IMR-90 (cell line): Measurements from ENCODE around the gene MYH11. TPM values are rescaled to one million over a fixed set of nuclear protein-coding genes. Genes with fewer than 3 reads are reported as not detected.

ENCODE experiments used
- ATAC-seq: fragments of 200-7000 bp; cut with Tn5 transposase; 2 replicates; pipeline ENCODE4 v1.9.1; 2020; ENCODE audit warnings: low read depth, mild to moderate bottlenecking, moderate library complexity
- BruUV-seq: library from RNA; stranded (reverse); fragments of 400-500 nt; replicated peaks from 2 replicates; lab custom pipeline; 2021; lab: Mats Ljungman, UMichigan
- CTCF ChIA-PET: fragments of 300-600 bp; formaldehyde crosslinking; extraction: SDS; loops from one replicate; lab custom pipeline; 2021; ENCODE audit warnings: antibody characterized with exemption; lab: Yijun Ruan, JAX
- POLR2A ChIA-PET: fragments of 300-600 bp; sonication (Branson Sonifier 250); formaldehyde crosslinking; loops from one replicate; lab custom pipeline; 2022; ENCODE audit warnings: antibody characterized with exemption; ENCODE audit not compliant: unreplicated experiment; lab: Charles Lee
- DNase-seq: peaks from one replicate; pipeline ENCODE4 v3.0.0; 2013
- H2AFZ ChIP-seq: replicated peaks from 2 replicates; pipeline ENCODE3; 2013; ENCODE audit warnings: low read length, mild to moderate bottlenecking; ENCODE audit not compliant: poor library complexity
- H2AK5ac ChIP-seq: 2 replicates; pipeline ENCODE4 v1.6.1; 2013; ENCODE audit warnings: low read depth, low read length, inconsistent platforms
- H2AK9ac ChIP-seq: replicated peaks from 2 replicates; pipeline ENCODE3; 2013; ENCODE audit warnings: mild to moderate bottlenecking, low read depth, low read length, moderate library complexity; ENCODE audit not compliant: poor library complexity
- H2BK120ac ChIP-seq: 2 replicates; pipeline ENCODE4 v1.6.1; 2013; ENCODE audit warnings: low read depth, low read length, inconsistent platforms
- H2BK15ac ChIP-seq: 3 replicates; pipeline ENCODE4 v1.6.1; 2013; ENCODE audit warnings: low read depth, low read length, inconsistent platforms
- H2BK20ac ChIP-seq: 2 replicates; pipeline ENCODE4 v1.6.1; 2013; ENCODE audit warnings: low read depth, mild to moderate bottlenecking, inconsistent platforms, low read length, moderate library complexity
- H2BK5ac ChIP-seq: 2 replicates; pipeline ENCODE4 v1.6.1; 2013; ENCODE audit warnings: mild to moderate bottlenecking, low read depth, low read length, inconsistent platforms; ENCODE audit not compliant: poor library complexity, severe bottlenecking
- H3K14ac ChIP-seq: replicated peaks from 2 replicates; pipeline ENCODE4 v1.6.1; 2013; ENCODE audit warnings: low read depth, low read length, inconsistent platforms
- H3K18ac ChIP-seq: 2 replicates; pipeline ENCODE4 v1.6.1; 2013; ENCODE audit warnings: low read depth, low read length, control low read depth
- H3K23ac ChIP-seq: 2 replicates; pipeline ENCODE4 v1.6.1; 2013; ENCODE audit warnings: low read depth, low read length, inconsistent platforms
- H3K27ac ChIP-seq: 2 replicates; pipeline ENCODE4 v1.5.1; 2013; ENCODE audit warnings: mild to moderate bottlenecking, control low read depth, low read length; ENCODE audit not compliant: insufficient read depth
- H3K27me3 ChIP-seq: 2 replicates; pipeline ENCODE4 v1.6.1; 2013; ENCODE audit warnings: low read length; ENCODE audit not compliant: control insufficient read depth, insufficient read depth
- H3K36me3 ChIP-seq: 2 replicates; pipeline ENCODE4 v1.6.1; 2013; ENCODE audit warnings: low read length, mixed read lengths; ENCODE audit not compliant: control insufficient read depth, insufficient read depth
- H3K4ac ChIP-seq: 2 replicates; pipeline ENCODE4 v1.6.1; 2013; ENCODE audit warnings: low read depth, low read length, inconsistent platforms
- H3K4me1 ChIP-seq: 2 replicates; pipeline ENCODE4 v1.6.1; 2013; ENCODE audit warnings: low read length, mixed read lengths; ENCODE audit not compliant: control insufficient read depth, insufficient read depth
- H3K4me2 ChIP-seq: 2 replicates; pipeline ENCODE4 v1.6.1; 2013; ENCODE audit warnings: low read depth, mild to moderate bottlenecking, control low read depth, low read length, moderate library complexity
- H3K4me3 ChIP-seq: 2 replicates; pipeline ENCODE4 v1.5.1; 2013; ENCODE audit warnings: low read depth, mild to moderate bottlenecking, control low read depth, low read length, moderate library complexity; ENCODE audit not compliant: insufficient read depth
- H3K56ac ChIP-seq: 2 replicates; pipeline ENCODE4 v1.6.1; 2013; ENCODE audit warnings: low read length, inconsistent platforms; ENCODE audit not compliant: insufficient read depth; ENCODE audit errors: extremely low read depth
- H3K79me1 ChIP-seq, 2 experiments: 2 replicates each; pipeline ENCODE4 v1.6.1; 2013; ENCODE audit warnings: low read length in 2 of 2, inconsistent platforms in 1 of 2, low read depth in 1 of 2
- H3K9ac ChIP-seq: 2 replicates; pipeline ENCODE4 v1.6.1; 2013; ENCODE audit warnings: low read depth, low read length, control low read depth
- H3K9me1 ChIP-seq: 2 replicates; pipeline ENCODE4 v1.6.1; 2013; ENCODE audit warnings: low read length, inconsistent platforms; ENCODE audit not compliant: insufficient read depth
- H3K9me3 ChIP-seq: 2 replicates; pipeline ENCODE4 v1.6.1; 2013; ENCODE audit warnings: low read length; ENCODE audit not compliant: control insufficient read depth, insufficient read depth
- H4K20me1 ChIP-seq: 2 replicates; pipeline ENCODE4 v1.6.1; 2013; ENCODE audit warnings: low read length, inconsistent platforms; ENCODE audit not compliant: insufficient read depth
- H4K5ac ChIP-seq: 2 replicates; pipeline ENCODE4 v1.6.1; 2013; ENCODE audit warnings: mild to moderate bottlenecking, low read depth, low read length, control low read depth
- H4K8ac ChIP-seq, 2 experiments: 2 replicates each; pipeline ENCODE4 v1.6.1; 2013; ENCODE audit warnings: low read depth in 2 of 2, low read length in 2 of 2, control low read depth in 1 of 2, inconsistent platforms in 1 of 2
- H4K91ac ChIP-seq: 2 replicates; pipeline ENCODE4 v1.6.1; 2013; ENCODE audit warnings: low read depth, low read length, inconsistent platforms; ENCODE audit not compliant: insufficient read depth
- BHLHE40 ChIP-seq: fragments of 150-350 bp; IDR thresholded peaks from 2 replicates; pipeline ENCODE4 v1.6.1; 2016; ENCODE audit warnings: mild to moderate bottlenecking, low read depth, low read length
- CEBPB ChIP-seq: IDR thresholded peaks from 2 replicates; pipeline ENCODE4 v1.6.1; 2012; ENCODE audit warnings: low read depth, low read length, improper control_type of control experiment
- CHD1 ChIP-seq: IDR thresholded peaks from 2 replicates; pipeline ENCODE4 v1.6.1; 2012; ENCODE audit warnings: low read depth, low read length, improper control_type of control experiment
- FOS ChIP-seq: fragments of 150-350 bp; IDR thresholded peaks from 2 replicates; pipeline ENCODE4 v1.6.1; 2016; ENCODE audit warnings: low read depth, low read length
- MAFK ChIP-seq: IDR thresholded peaks from 2 replicates; pipeline ENCODE4 v1.6.1; 2012; ENCODE audit warnings: low read depth, low read length, improper control_type of control experiment
- MAZ ChIP-seq: IDR thresholded peaks from 2 replicates; pipeline ENCODE4 v1.6.1; 2012; ENCODE audit warnings: low read depth, mild to moderate bottlenecking, low read length, improper control_type of control experiment, moderate library complexity, borderline replicate concordance
- NFE2L2 ChIP-seq: fragments of 150-350 bp; IDR thresholded peaks from 2 replicates; pipeline ENCODE4 v1.6.1; 2016; ENCODE audit warnings: low read depth, mild to moderate bottlenecking, low read length
- RCOR1 ChIP-seq: IDR thresholded peaks from 2 replicates; pipeline ENCODE4 v1.6.1; 2012; ENCODE audit warnings: mild to moderate bottlenecking, low read length, improper control_type of control experiment; ENCODE audit not compliant: insufficient replicate concordance
- RFX5 ChIP-seq: IDR thresholded peaks from 2 replicates; pipeline ENCODE4 v1.8.0; 2012; ENCODE audit warnings: low read depth, mild to moderate bottlenecking, low read length, moderate library complexity
- WGBS, 2 experiments: methylation state at CpG; one replicate each; pipeline versions ENCODE4 v1.1.5 to v1.1.7; 2013; ENCODE audit warnings: missing lambda C conversion rate in 2 of 2; ENCODE audit not compliant: insufficient read length in 1 of 2; ENCODE audit errors: extremely low coverage in 2 of 2; 5-methylcytosine and 5-hydroxymethylcytosine counted together
- dilution Hi-C: fragments of 300-500 bp; cut with HindIII; formaldehyde crosslinking; loops from one replicate; pipeline ENCODE4 v1.14.3; 2018; ENCODE audit warnings: low sequenced_read_pairs; ENCODE audit not compliant: unreplicated experiment
- in situ Hi-C: fragments of 300-500 bp; cut with MboI; formaldehyde crosslinking; loops from 3 replicates; pipeline ENCODE4 v1.14.3; 2019; ENCODE audit warnings: low sequenced_read_pairs, inconsistent platforms, mixed read lengths
- intact Hi-C: fragments of 100-400 bp; cut with micrococcal nuclease; formaldehyde crosslinking; loops from 2 replicates; pipeline ENCODE4 v1.10.0; 2022
- polyA plus RNA-seq, 3 experiments: library from polyadenylated mRNA; depleted of rRNA; stranded (reverse); fragments of >200 nt; gene quantifications; 2 replicates each; pipeline ENCODE4 v1.2.3, GENCODE V29; 2012; ENCODE audit warnings: low replicate concordance in 1 of 3
- total RNA-seq: library from RNA; depleted of rRNA; stranded (reverse); fragments of >200 nt; gene quantifications from 2 replicates; pipeline ENCODE4 v1.2.3, GENCODE V29; 2012
- TF ChIP-seq, protein P1 (sequence below): fragments of 150-350 bp; IDR thresholded peaks from 2 replicates; pipeline ENCODE4 v1.6.1; 2016; ENCODE audit warnings: low read depth, mild to moderate bottlenecking, low read length, moderate library complexity, borderline replicate concordance
- TF ChIP-seq, protein P2 (sequence below): conservative IDR thresholded peaks from 2 replicates; pipeline ENCODE4 v1.5.1; 2012; ENCODE audit warnings: mild to moderate bottlenecking, low read depth, low read length, improper control_type of control experiment

Gene MYH11
- total and polyA plus RNA-seq, 2 of the 4 experiments (the other 2 are of a cell fraction) = under 0.01 to 0.12 TPM

DNA sequence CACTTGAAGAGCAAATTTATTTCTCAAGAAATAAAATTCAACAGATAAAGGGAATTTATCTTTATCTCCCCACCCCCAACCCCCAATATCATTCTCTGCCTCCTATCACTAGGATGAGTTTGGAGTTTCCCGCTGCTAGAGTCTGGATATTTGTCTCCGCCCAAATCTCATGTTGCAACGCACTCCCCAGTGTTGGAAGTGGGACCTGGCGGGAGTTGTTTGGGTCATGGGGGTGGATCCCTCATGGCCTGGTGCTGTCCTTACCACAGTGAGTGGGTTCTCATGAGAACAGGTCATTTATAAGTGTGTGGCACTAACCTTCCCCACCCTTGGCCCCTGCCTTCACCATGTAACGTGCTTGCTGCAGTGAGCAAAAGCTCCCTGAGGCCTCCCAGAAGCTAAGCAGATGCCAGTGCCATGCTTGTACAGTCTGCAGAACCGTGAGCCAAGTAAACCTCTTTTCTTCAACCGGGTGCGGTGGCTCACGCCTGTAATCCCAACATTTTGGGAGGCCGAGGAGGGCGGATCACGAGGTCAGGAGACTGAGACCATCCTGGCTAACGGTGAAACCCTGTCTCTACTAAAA lies 25.1 kb upstream of the MYH11 start (continued):
- no peak for TF ChIP-seq BHLHE40

DNA sequence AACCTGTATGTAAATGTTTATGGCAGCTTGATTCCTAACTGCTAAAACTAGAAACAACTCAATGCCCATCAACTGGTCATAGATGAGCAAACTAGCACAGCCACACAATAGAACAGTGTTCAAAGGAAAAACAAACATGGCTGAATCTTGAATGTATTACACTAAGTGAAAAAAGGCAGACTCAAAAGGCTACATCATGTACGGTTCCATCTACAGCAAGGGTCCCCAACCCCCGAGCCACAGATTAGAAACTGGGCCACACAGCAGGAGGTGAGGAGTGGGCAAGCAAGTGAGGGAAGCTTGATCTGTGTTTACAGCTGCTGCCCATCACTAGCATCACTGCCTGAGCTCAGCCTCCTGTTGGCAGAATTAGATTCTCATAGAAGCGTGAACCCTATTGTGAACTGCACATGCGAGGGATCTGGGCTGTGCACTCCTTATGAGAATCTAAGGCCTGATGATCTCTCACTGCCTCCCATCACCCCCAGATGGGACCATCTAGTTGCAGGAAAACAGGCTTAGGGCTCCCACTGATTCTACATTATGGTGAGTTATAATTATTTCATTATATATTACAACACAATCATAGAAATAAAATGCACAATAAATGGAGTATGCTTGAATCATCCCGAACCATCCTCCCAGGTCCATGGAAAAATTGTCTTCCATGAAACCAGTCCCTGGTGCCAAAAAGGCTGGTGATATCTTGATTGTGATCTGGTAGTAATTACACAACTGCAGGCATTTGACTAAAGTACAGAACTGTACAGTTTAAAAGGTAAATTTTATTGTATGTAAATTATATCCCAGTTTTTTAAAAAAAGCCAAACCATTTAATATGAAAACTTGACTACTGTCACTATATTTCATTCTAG lies 23.8 kb upstream of the MYH11 start:
- ATAC-seq = no peak
- BruUV-seq = no TSS peak
- no peak for TF ChIP-seq NFE2L2
- TF ChIP-seq CEBPB = no peak
- TF ChIP-seq CHD1 = no peak
- no peak for TF ChIP-seq MAZ
- no peak for TF ChIP-seq MAFK
- TF ChIP-seq, protein P1, sequence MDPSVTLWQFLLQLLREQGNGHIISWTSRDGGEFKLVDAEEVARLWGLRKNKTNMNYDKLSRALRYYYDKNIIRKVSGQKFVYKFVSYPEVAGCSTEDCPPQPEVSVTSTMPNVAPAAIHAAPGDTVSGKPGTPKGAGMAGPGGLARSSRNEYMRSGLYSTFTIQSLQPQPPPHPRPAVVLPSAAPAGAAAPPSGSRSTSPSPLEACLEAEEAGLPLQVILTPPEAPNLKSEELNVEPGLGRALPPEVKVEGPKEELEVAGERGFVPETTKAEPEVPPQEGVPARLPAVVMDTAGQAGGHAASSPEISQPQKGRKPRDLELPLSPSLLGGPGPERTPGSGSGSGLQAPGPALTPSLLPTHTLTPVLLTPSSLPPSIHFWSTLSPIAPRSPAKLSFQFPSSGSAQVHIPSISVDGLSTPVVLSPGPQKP = no peak
- no peak for TF ChIP-seq FOS
- no peak for TF ChIP-seq RCOR1
- no peak for TF ChIP-seq RFX5
- TF ChIP-seq, protein P2, sequence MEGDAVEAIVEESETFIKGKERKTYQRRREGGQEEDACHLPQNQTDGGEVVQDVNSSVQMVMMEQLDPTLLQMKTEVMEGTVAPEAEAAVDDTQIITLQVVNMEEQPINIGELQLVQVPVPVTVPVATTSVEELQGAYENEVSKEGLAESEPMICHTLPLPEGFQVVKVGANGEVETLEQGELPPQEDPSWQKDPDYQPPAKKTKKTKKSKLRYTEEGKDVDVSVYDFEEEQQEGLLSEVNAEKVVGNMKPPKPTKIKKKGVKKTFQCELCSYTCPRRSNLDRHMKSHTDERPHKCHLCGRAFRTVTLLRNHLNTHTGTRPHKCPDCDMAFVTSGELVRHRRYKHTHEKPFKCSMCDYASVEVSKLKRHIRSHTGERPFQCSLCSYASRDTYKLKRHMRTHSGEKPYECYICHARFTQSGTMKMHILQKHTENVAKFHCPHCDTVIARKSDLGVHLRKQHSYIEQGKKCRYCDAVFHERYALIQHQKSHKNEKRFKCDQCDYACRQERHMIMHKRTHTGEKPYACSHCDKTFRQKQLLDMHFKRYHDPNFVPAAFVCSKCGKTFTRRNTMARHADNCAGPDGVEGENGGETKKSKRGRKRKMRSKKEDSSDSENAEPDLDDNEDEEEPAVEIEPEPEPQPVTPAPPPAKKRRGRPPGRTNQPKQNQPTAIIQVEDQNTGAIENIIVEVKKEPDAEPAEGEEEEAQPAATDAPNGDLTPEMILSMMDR = no peak
- TF ChIP-seq BHLHE40 = no peak

More for the DNA sequence above, 23.8 kb upstream of the MYH11 start:
- peak overlapping the region; percentile 86 for H2BK15ac ChIP-seq
- POLR2A ChIA-PET = interaction anchor here (1.4 kb wide), 1 partner anchor 8 kb away, joined by 4 read pairs; the partner anchor contains the start of gene CEP20
- H3K27ac ChIP-seq = peak overlapping the region; percentile 94
- no peaks in the 10 kb centered on the region; the same call in 1 of the 2 replicates for H4K20me1 ChIP-seq
- no peak overlapping the region for H3K4me3 ChIP-seq
- no peak for DNase-seq
- H2BK120ac ChIP-seq = peak overlapping the region; percentile 70
- H3K14ac ChIP-seq = peak overlapping the region; percentile 54
- H3K9ac ChIP-seq = 0 out of 2 replicates have a peak overlapping the region, but pooled peaks have one; percentile 13
- in situ Hi-C loops = loop anchor here (25.0 kb wide), 1 partner anchor 132 kb away; no protein-coding TSS in a partner anchor
- peak overlapping the region; percentile 79 for H3K4ac ChIP-seq
- peaks cover 39 to 71% of the 10 kb centered on the region in 2 experiments for H3K79me1 ChIP-seq
- peak overlapping the region; percentile 98 for H2BK5ac ChIP-seq
- H4K8ac ChIP-seq = peak overlapping the region; percentile 38 to 79; a peak in 2 of 4 replicates
- peak overlapping the region; percentile 61; the same call in 1 of the 2 replicates for H3K56ac ChIP-seq
- H4K91ac ChIP-seq = peak overlapping the region; percentile 81
- no peak overlapping the region for H2AFZ ChIP-seq
- H3K23ac ChIP-seq = peak overlapping the region; percentile 68
- CTCF ChIA-PET = no interaction called here
- H3K9me3 ChIP-seq = no peaks in the 10 kb centered on the region
- peak overlapping the region; percentile 85 for H4K5ac ChIP-seq
- peak overlapping the region; percentile 73 for H3K18ac ChIP-seq
- 0 out of 2 replicates have a peak overlapping the region, but pooled peaks have one; percentile 4 for H3K4me2 ChIP-seq
- H3K27me3 ChIP-seq = no peaks in the 10 kb centered on the region
- no peak overlapping the region for H2AK9ac ChIP-seq
- H3K36me3 ChIP-seq = peaks cover 25% of the 10 kb centered on the region
- peaks cover 23% of the 10 kb centered on the region for H3K4me1 ChIP-seq
- dilution Hi-C loops = no loop called here
- 86% methylated on average over 1 of the region's 5 CpGs; no CpG with 5 or more reads in 1 of the 2 experiments for WGBS, 2 experiments
- H3K9me1 ChIP-seq = peaks cover 19% of the 10 kb centered on the region
- intact Hi-C loops = no loop called here
- peak overlapping the region; percentile 89 for H2AK5ac ChIP-seq
- peak overlapping the region; percentile 55 for H2BK20ac ChIP-seq
